Measurements from ENCODE around the gene PIAS3. TPM values are rescaled to one million over a fixed set of nuclear protein-coding genes. Genes with fewer than 3 reads are reported as not detected.

Gene PIAS3
- total RNA-seq, 2 donors from 2014 or later = 14.1 to 15.8 TPM

Small RNA genes within 50 kb of the gene (microRNA-seq; reads per million reads assigned to microRNA genes)
- not detected for gene MIR6736

Other genes with a start within 250 kb of the PIAS3 start
- under 1 TPM; 0.64 to 0.98 TPM for gene PDZK1, start 151.7 kb downstream of the PIAS3 start, total RNA-seq
- under 1 TPM; 0.25 to 0.61 TPM for gene CD160, start 139.6 kb downstream of the PIAS3 start, total RNA-seq
- gene RNF115, start 35.0 kb downstream of the PIAS3 start, total RNA-seq = 1 to 10 TPM; 6.4 to 6.9 TPM
- 10 to 100 TPM; 17.2 to 18.8 TPM for gene POLR3C, start 34.9 kb downstream of the PIAS3 start, total RNA-seq
- under 1 TPM; 0.69 to 0.82 TPM for gene NUDT17, start 13.5 kb downstream of the PIAS3 start, total RNA-seq
- gene ANKRD35, start 26.8 kb upstream of the PIAS3 start, total RNA-seq = under 1 TPM; 0.53 to 0.59 TPM
- 1 to 10 TPM in 1 of 2 donors, under 1 TPM in 1; 0.19 to 1.7 TPM for gene ITGA10, start 51.0 kb upstream of the PIAS3 start, total RNA-seq
- gene PEX11B, start 59.6 kb upstream of the PIAS3 start, total RNA-seq = 10 to 100 TPM; 28.2 to 31.1 TPM
- gene RBM8A, start 68.4 kb upstream of the PIAS3 start, total RNA-seq = 100 to 1,000 TPM; 108 to 148 TPM
- 1 to 10 TPM; 4.7 to 8.6 TPM for gene LIX1L, start 98.9 kb upstream of the PIAS3 start, total RNA-seq
- gene ANKRD34A, start 105.5 kb upstream of the PIAS3 start, total RNA-seq = under 1 TPM; 0.21 to 0.44 TPM
- gene POLR3GL, start 105.6 kb upstream of the PIAS3 start, total RNA-seq = 10 to 100 TPM; 12.6 to 16.1 TPM
- 100 to 1,000 TPM; 302 to 496 TPM for gene TXNIP, start 137.5 kb upstream of the PIAS3 start, total RNA-seq
- not detected for gene HJV, start 162.7 kb upstream of the PIAS3 start, total RNA-seq